Measurements from ENCODE around the gene TMEM53.

Gene TMEM53

GRCh38 chr1:44603718-44604117 lies 70.6 kb downstream of the TMEM53 start:
- no peak for DNase-seq (ENCODE audit: low read depth)

All from HS-27A (cell line).